ENCODE data around the gene MYO1A. TPM values are rescaled to one million over a fixed set of nuclear protein-coding genes. Genes with fewer than 3 reads are reported as not detected.

Gene MYO1A
- total and polyA plus RNA-seq, 2 donors (not counting 1 experiment from before 2014, with no cell fraction given): 0.55 to 1.3 TPM

GRCh38 chr12:56988207-56988739 is 61.7 kb downstream of the MYO1A start:
- Mint-ChIP-seq H3K9me3 (ENCODE audit: insufficient read depth) (no peaks in the 10 kb centered on the region), H3K27me3 (no peaks in the 10 kb centered on the region), H3K4me1 (peaks cover 4% of the 10 kb centered on the region), H3K4me3 (no peak overlapping the region), H3K27ac (no peak overlapping the region)
- Histone ChIP-seq H3K9me3 (ENCODE audit: control extremely low read depth in 1 of 3, control insufficient read depth in 2 of 3, insufficient read depth in 1 of 3, low read length in 2 of 3) (no peaks in the 10 kb centered on the region), H4K20me1 (ENCODE audit: control insufficient read depth, insufficient read depth, low read length, poor library complexity, severe bottlenecking) (no peaks in the 10 kb centered on the region), H2AFZ (ENCODE audit: insufficient read depth, low read depth, low read length, poor library complexity, severe bottlenecking) (no peak overlapping the region), H3K36me3 (replicated peaks in 1 of 2; ENCODE audit: control extremely low read depth in 1 of 2, control insufficient read depth in 1 of 2, extremely low read depth in 1 of 2, insufficient read depth in 2 of 2, low read length in 1 of 2) (no peaks in the 10 kb centered on the region), H3K9ac (ENCODE audit: low read length) (no peak overlapping the region), H3K4me3 (ENCODE audit: control extremely low read depth in 1 of 5, extremely low read depth in 1 of 5, insufficient read depth in 1 of 5, low read depth in 2 of 5, low read length in 4 of 5) (no peak overlapping the region), H3K4me1 (ENCODE audit: control insufficient read depth in 2 of 2, insufficient read depth in 2 of 2, low read length in 2 of 2) (peaks cover 0 to 8% of the 10 kb centered on the region in 2 donors), H3K79me2 (ENCODE audit: control insufficient read depth, insufficient read depth, low read length) (no peaks in the 10 kb centered on the region), H3K4me2 (replicated peaks; ENCODE audit: low read depth, low read length, poor library complexity, severe bottlenecking) (no peak overlapping the region), H3K27me3 (replicated peaks in 1 of 4; ENCODE audit: control extremely low read depth in 1 of 4, control insufficient read depth in 3 of 4, insufficient read depth in 4 of 4, low read length in 3 of 4) (peaks cover 0 to 8% (median 2%) of the 10 kb centered on the region in 4 experiments), H3K27ac (ENCODE audit: low read length in 2 of 2) (no peak overlapping the region)
- intact Hi-C loops (cut with micrococcal nuclease): loop anchor here (5.0 kb wide), 1 partner anchor 476 kb away; no protein-coding TSS in a partner anchor
- TF ChIP-seq CTCF (IDR thresholded peaks at IDR 0.05): no peak
- TF ChIP-seq EZH2 (IDR thresholded peaks at IDR 0.05; ENCODE audit: borderline replicate concordance, insufficient read depth, low read depth, low read length, poor library complexity, severe bottlenecking): no peak
- DNase-seq (no peak), ATAC-seq (ENCODE audit: low read depth) (no peak)
- 40% methylated on average over 1 of the region's 5 CpGs for WGBS (ENCODE audit: insufficient coverage)
- CTCF ChIA-PET: interaction anchor here (0.7 to 4.9 kb wide), 14 partner anchors 8 to 476 kb away, joined by 3 to 152 read pairs (median 4); partner anchors contain the start of genes HSD17B6, PRIM1, RBMS2 and ZBTB39
- POLR2A ChIA-PET: no interaction called here

GRCh38 chr12:56987551-56988053 is 62.3 kb downstream of the MYO1A start:
- H3K4me1 ChIP-seq (ENCODE audit: control insufficient read depth in 2 of 2, insufficient read depth in 2 of 2, low read length in 2 of 2): peaks cover 0 to 8% of the 10 kb centered on the region in 2 donors
- H3K27me3 Mint-ChIP-seq: no peaks in the 10 kb centered on the region
- 4% methylated on average over 7 of the region's 11 CpGs for WGBS (ENCODE audit: insufficient coverage)
- peak overlapping the region; percentile 52 for H3K4me3 Mint-ChIP-seq
- CTCF ChIA-PET: interaction anchor here (1.0 to 4.9 kb wide), 11 partner anchors 9 to 475 kb away, joined by 3 to 152 read pairs (median 7); partner anchors contain the start of genes HSD17B6, PRIM1, RBMS2 and ZBTB39
- peak; percentile 80 for ATAC-seq (ENCODE audit: low read depth)
- H3K27me3 ChIP-seq (replicated peaks in 1 of 4; ENCODE audit: control extremely low read depth in 1 of 4, control insufficient read depth in 3 of 4, insufficient read depth in 4 of 4, low read length in 3 of 4): peaks cover 0 to 8% (median 2%) of the 10 kb centered on the region in 4 experiments
- TF ChIP-seq CTCF (IDR thresholded peaks at IDR 0.05) (peak; percentile 97), EZH2 (IDR thresholded peaks at IDR 0.05; ENCODE audit: borderline replicate concordance, insufficient read depth, low read depth, low read length, poor library complexity, severe bottlenecking) (no peak)
- H3K36me3 ChIP-seq (replicated peaks in 1 of 2; ENCODE audit: control extremely low read depth in 1 of 2, control insufficient read depth in 1 of 2, extremely low read depth in 1 of 2, insufficient read depth in 2 of 2, low read length in 1 of 2): no peaks in the 10 kb centered on the region
- H3K4me2 ChIP-seq (replicated peaks; ENCODE audit: low read depth, low read length, poor library complexity, severe bottlenecking): peak overlapping the region; percentile 47
- peak overlapping the region; percentile 64 for H2AFZ ChIP-seq (ENCODE audit: insufficient read depth, low read depth, low read length, poor library complexity, severe bottlenecking)
- no peaks in the 10 kb centered on the region for H3K79me2 ChIP-seq (ENCODE audit: control insufficient read depth, insufficient read depth, low read length)
- intact Hi-C loops (cut with micrococcal nuclease): loop anchor here (5.0 kb wide), 1 partner anchor 475 kb away; no protein-coding TSS in a partner anchor
- POLR2A ChIA-PET: no interaction called here
- H3K27ac Mint-ChIP-seq: no peak overlapping the region
- no peak overlapping the region for H3K27ac ChIP-seq (ENCODE audit: low read length in 2 of 2)
- DNase-seq: peak; percentile 79
- no peaks in the 10 kb centered on the region for H4K20me1 ChIP-seq (ENCODE audit: control insufficient read depth, insufficient read depth, low read length, poor library complexity, severe bottlenecking)
- no peaks in the 10 kb centered on the region for H3K9me3 Mint-ChIP-seq (ENCODE audit: insufficient read depth)
- H3K4me1 Mint-ChIP-seq: peaks cover 4% of the 10 kb centered on the region
- H3K9ac ChIP-seq (ENCODE audit: low read length): no peak overlapping the region
- H3K4me3 ChIP-seq (ENCODE audit: control extremely low read depth in 1 of 5, extremely low read depth in 1 of 5, insufficient read depth in 1 of 5, low read depth in 2 of 5, low read length in 4 of 5): no peak overlapping the region
- H3K9me3 ChIP-seq (ENCODE audit: control extremely low read depth in 1 of 3, control insufficient read depth in 2 of 3, insufficient read depth in 1 of 3, low read length in 2 of 3): no peaks in the 10 kb centered on the region

All from B cell (primary cell).